ENCODE data around the gene CDH15.

DNA sequence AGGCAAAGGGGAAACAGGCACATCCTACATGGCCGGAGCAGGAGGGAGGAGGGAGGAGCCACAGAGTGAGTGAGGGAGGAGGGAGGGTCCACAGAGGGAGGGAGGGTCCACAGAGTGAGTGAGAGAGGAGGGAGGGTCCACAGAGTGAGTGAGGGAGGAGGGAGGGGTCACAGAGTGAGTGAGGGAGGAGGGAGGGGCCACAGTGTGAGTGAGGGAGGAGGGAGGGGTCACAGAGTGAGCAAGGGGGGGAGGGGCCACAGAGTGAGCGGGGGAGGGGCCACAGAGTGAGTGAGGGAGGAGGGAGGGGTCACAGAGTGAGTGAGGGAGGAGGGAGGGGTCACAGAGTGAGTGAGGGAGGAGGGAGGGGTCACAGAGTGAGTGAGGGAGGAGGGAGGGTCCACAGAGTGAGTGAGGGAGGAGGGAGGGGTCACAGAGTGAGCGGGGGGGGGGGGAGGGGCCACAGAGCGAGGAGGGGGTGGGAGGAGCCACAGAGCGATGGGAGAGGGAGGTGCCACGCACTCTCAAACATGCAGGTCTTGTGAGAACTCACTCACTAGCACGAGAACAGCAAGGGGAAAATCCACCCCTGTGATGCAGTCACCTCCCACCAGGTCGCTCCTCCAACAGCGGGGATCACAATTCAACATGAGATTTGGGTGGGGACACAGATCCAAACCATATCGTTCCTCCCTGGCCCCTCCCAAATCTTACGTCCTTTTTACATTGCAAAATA is 24.3 kb upstream of the CDH15 start:
- TF ChIP-seq, protein P1, sequence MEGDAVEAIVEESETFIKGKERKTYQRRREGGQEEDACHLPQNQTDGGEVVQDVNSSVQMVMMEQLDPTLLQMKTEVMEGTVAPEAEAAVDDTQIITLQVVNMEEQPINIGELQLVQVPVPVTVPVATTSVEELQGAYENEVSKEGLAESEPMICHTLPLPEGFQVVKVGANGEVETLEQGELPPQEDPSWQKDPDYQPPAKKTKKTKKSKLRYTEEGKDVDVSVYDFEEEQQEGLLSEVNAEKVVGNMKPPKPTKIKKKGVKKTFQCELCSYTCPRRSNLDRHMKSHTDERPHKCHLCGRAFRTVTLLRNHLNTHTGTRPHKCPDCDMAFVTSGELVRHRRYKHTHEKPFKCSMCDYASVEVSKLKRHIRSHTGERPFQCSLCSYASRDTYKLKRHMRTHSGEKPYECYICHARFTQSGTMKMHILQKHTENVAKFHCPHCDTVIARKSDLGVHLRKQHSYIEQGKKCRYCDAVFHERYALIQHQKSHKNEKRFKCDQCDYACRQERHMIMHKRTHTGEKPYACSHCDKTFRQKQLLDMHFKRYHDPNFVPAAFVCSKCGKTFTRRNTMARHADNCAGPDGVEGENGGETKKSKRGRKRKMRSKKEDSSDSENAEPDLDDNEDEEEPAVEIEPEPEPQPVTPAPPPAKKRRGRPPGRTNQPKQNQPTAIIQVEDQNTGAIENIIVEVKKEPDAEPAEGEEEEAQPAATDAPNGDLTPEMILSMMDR (IDR thresholded peaks at IDR 0.05; ENCODE audit: low read length), result no peak
- no peak for TF ChIP-seq EZH2 (IDR thresholded peaks at IDR 0.05; ENCODE audit: borderline replicate concordance, low read length)

Data from OCI-LY1 (cell line).